ENCODE measurements around the gene TCF3.

The TCF3 gene

GRCh38 chr19:1566392-1567115 lies 85.9 kb downstream of the TCF3 start:
- peak overlapping the region; percentile 71 for H3K27ac ChIP-seq
- no peak for TF ChIP-seq ZFX (IDR thresholded peaks at IDR 0.05; ENCODE audit: borderline replicate concordance)
- TF ChIP-seq, protein P1, sequence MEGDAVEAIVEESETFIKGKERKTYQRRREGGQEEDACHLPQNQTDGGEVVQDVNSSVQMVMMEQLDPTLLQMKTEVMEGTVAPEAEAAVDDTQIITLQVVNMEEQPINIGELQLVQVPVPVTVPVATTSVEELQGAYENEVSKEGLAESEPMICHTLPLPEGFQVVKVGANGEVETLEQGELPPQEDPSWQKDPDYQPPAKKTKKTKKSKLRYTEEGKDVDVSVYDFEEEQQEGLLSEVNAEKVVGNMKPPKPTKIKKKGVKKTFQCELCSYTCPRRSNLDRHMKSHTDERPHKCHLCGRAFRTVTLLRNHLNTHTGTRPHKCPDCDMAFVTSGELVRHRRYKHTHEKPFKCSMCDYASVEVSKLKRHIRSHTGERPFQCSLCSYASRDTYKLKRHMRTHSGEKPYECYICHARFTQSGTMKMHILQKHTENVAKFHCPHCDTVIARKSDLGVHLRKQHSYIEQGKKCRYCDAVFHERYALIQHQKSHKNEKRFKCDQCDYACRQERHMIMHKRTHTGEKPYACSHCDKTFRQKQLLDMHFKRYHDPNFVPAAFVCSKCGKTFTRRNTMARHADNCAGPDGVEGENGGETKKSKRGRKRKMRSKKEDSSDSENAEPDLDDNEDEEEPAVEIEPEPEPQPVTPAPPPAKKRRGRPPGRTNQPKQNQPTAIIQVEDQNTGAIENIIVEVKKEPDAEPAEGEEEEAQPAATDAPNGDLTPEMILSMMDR (IDR thresholded peaks at IDR 0.05) = no peak

DNA sequence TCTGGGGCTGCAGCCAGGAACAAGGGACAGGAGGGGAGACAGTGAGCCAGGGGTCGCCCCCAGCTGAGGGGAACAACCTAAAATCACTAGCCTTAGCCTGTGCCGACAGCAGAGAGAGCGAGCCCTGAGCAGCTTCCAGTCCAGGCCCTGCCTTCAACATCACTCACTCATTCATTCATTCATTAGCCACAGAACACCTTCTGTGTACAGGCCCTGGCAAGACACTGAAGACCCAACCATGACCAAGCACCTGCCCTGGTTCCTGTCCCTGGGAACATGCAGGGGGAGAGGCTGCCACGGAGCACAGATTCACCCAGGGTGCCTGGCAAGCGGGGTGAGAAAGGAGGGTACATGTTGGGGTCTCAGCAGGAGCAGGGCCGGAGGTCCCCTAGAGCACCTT lies 89.2 kb downstream of the TCF3 start:
- TF ChIP-seq ZFX (IDR thresholded peaks at IDR 0.05; ENCODE audit: borderline replicate concordance) = no peak
- TF ChIP-seq, protein P1 (IDR thresholded peaks at IDR 0.05) = no peak
- no peak overlapping the region for H3K27ac ChIP-seq

DNA sequence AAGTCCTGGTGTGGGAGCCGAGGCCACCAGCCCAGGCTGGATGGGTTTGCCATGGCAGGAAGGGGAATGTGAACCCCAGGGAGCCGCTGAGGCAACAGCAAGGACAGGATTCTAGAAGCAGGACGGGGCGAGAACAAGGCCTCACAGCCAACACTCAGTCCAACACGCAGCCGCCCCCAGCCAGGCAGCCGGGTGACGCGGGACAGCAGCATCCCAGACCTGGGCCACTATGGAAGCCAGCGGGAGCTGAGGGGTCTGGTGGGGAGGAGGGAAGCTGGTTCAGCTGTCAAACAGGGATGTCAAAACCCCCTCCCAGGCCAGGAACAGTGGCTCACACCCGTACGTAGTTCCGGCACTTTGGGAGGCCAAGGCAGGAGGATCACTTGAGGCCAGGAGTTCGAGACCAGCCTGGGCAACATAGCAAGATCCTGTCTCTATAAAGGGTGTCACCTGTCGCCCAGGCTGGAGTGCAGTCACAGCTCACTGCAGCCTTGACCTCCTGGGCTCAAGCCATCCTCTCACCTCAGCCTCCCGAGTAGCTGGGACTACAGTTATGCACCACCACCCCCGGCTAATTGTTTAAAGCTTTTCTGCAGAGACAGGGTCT lies 91.1 kb downstream of the TCF3 start:
- no peak overlapping the region for H3K27ac ChIP-seq
- TF ChIP-seq, protein P1 (IDR thresholded peaks at IDR 0.05) = no peak
- no peak for TF ChIP-seq ZFX (IDR thresholded peaks at IDR 0.05; ENCODE audit: borderline replicate concordance)

DNA sequence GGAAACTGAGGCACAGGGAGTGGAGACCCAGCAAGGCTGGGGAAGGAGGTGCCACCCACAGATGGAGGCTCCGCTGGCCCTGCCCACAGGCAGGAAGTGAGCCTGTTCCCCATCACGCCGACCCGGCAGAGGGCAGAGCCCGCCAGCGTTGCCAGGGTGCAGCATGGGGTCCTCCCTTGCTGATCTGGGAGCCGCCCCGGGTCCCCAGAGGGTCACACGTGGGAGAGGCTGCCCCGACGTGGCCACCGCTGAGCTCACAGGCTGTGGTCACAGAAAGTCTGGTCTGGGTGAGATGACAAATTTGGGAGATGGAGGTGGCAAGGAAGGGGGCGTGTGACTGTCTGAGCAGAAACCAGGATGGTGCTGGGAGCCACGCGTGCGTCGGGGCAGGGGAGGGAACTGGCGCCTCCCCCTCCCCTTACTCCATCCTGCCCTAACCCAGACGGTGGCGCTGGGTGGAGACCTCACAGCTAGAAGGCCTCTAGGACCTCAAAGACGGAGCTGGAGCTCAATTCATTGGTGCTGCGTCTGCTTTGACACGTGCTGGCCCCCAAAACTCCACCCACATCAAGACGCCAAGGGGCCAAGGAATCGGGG lies 92.0 kb downstream of the TCF3 start:
- TF ChIP-seq, protein P1 (IDR thresholded peaks at IDR 0.05) = no peak
- TF ChIP-seq ZFX (IDR thresholded peaks at IDR 0.05; ENCODE audit: borderline replicate concordance) = no peak
- no peak overlapping the region for H3K27ac ChIP-seq

Measured in 22Rv1 (cell line).